CD8-positive, alpha-beta memory T cell (primary cell): ENCODE data around the gene TRERF1. TPM values are rescaled to one million over a fixed set of nuclear protein-coding genes. Genes with fewer than 3 reads are reported as not detected.
A peak's percentile ranks its signal among the peaks of the same experiment; 100 is the strongest.

Source experiments
- CTCF ChIA-PET: fragments of 350-600 bp; sonication (Branson Sonifier 250); formaldehyde crosslinking; loops from one replicate; lab custom pipeline; 2021; ENCODE audit warnings: antibody characterized with exemption; lab: Charles Lee
- POLR2A ChIA-PET: fragments of 350-600 bp; sonication (Branson Sonifier 250); formaldehyde crosslinking; loops from one replicate; lab custom pipeline; 2021; ENCODE audit warnings: antibody characterized with exemption; lab: Charles Lee
- DNase-seq, 5 donors: peaks; one replicate each; pipeline versions ENCODE4 v3.0.0 to v3.0.0-alpha.2; 2020 to 2022; ENCODE audit warnings: mixed read lengths in 1 of 5
- H3K27ac ChIP-seq: one replicate; pipeline ENCODE4 v1.7.0; 2013; ENCODE audit warnings: low read depth, mild to moderate bottlenecking, low read length, moderate library complexity
- H3K27me3 ChIP-seq: 2 replicates; pipeline ENCODE4 v1.7.0; 2013; ENCODE audit warnings: low read length, mild to moderate bottlenecking; ENCODE audit not compliant: insufficient read depth, poor library complexity, severe bottlenecking
- H3K36me3 ChIP-seq: 2 replicates; pipeline ENCODE4 v1.7.0; 2013; ENCODE audit warnings: mild to moderate bottlenecking, low read length, moderate library complexity; ENCODE audit not compliant: insufficient read depth
- H3K4me1 ChIP-seq: 2 replicates; pipeline ENCODE4 v1.7.0; 2013; ENCODE audit warnings: mild to moderate bottlenecking, low read length, moderate library complexity; ENCODE audit not compliant: insufficient read depth
- H3K4me3 ChIP-seq: 2 replicates; pipeline ENCODE4 v1.7.0; 2013; ENCODE audit warnings: mild to moderate bottlenecking, low read length
- H3K9me3 ChIP-seq: 2 replicates; pipeline ENCODE4 v1.7.0; 2013; ENCODE audit warnings: mild to moderate bottlenecking, low read length
- H3K27ac Mint-ChIP-seq, 8 donors: one replicate each; pipeline ENCODE4 v1.8.0; 2020 to 2021; ENCODE audit warnings: mixed read lengths in 8 of 8, mild to moderate bottlenecking in 6 of 8, inconsistent platforms in 3 of 8, moderate library complexity in 3 of 8
- H3K27me3 Mint-ChIP-seq, 2 donors: one replicate each; pipeline ENCODE4 v1.8.0; 2020 to 2021; ENCODE audit warnings: mixed read lengths in 2 of 2, mild to moderate bottlenecking in 1 of 2, moderate library complexity in 1 of 2
- H3K36me3 Mint-ChIP-seq, 3 donors: one replicate each; pipeline ENCODE4 v1.8.0; 2020 to 2021; ENCODE audit warnings: mixed read lengths in 3 of 3, inconsistent platforms in 1 of 3, mild to moderate bottlenecking in 1 of 3
- H3K4me1 Mint-ChIP-seq, 3 donors: one replicate each; pipeline ENCODE4 v1.8.0; 2020 to 2021; ENCODE audit warnings: mixed read lengths in 3 of 3, inconsistent platforms in 1 of 3, mild to moderate bottlenecking in 1 of 3
- H3K4me3 Mint-ChIP-seq, 7 donors: one replicate each; pipeline ENCODE4 v1.8.0; 2020 to 2021; ENCODE audit warnings: mixed read lengths in 7 of 7, mild to moderate bottlenecking in 6 of 7, moderate library complexity in 4 of 7, inconsistent platforms in 2 of 7
- H3K9me3 Mint-ChIP-seq, 5 donors: one replicate each; pipeline ENCODE4 v1.8.0; 2020 to 2022; ENCODE audit warnings: mixed read lengths in 5 of 5, mild to moderate bottlenecking in 3 of 5, moderate library complexity in 2 of 5, inconsistent platforms in 1 of 5
- polyA plus RNA-seq: library from polyadenylated mRNA; unstranded; fragments of 300-500 nt; fragmentation: Illumina TruSeq; gene quantifications from one replicate; pipeline ENCODE4 v1.2.3, GENCODE V29; 2021
- total RNA-seq, 2 experiments: library from RNA; stranded (reverse); gene quantifications; one replicate each; pipeline ENCODE4 v1.2.3, GENCODE V29; 2021

TRERF1 gene
- total and polyA plus RNA-seq, 3 experiments from 2014 or later, result 10.2 to 10.6 (median 10.3) TPM

DNA sequence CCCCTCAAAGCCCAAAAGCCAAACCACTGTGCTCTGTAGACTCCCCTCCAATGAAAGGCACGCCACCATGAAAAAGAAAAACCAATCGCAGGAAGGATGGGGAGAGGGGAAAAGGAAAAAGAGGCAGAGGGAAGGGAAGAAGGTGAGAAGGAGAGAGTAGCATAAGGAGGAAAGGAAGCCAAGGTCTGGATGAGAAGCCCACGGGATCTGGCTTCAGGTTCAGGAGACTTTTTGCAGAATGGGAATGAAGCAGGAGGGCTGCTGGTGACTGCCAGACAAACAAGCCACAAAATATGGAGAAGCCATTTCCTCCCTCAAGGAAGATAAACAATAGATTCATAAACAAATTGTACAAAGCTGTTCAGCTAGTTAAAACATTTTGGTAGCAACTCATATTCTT is 155.1 kb downstream of the TRERF1 start:
- Mint-ChIP-seq H3K27me3 (no peaks in the 10 kb centered on the region), H3K4me1 (peaks cover 59 to 77% (median 76%) of the 10 kb centered on the region in 3 donors), H3K27ac (peak overlapping the region in 7 of 8 donors; percentile 84 to 98 (median 87)), H3K4me3 (peak overlapping the region in 5 of 7 donors; percentile 29 to 82 (median 63)), H3K9me3 (no peaks in the 10 kb centered on the region), H3K36me3 (peaks cover 5 to 44% (median 9%) of the 10 kb centered on the region in 3 donors)
- H3K27me3 ChIP-seq, result no peaks in the 10 kb centered on the region
- no peak overlapping the region for H3K27ac ChIP-seq
- H3K36me3 ChIP-seq, result peaks cover 10% of the 10 kb centered on the region
- no peak for DNase-seq
- POLR2A ChIA-PET, result interaction anchor here (0.6 kb wide), 1 partner anchor 803 kb away, joined by 3 read pairs; no protein-coding TSS in a partner anchor
- H3K4me1 ChIP-seq, result peaks cover 54% of the 10 kb centered on the region
- no peak overlapping the region for H3K4me3 ChIP-seq
- H3K9me3 ChIP-seq, result no peaks in the 10 kb centered on the region
- CTCF ChIA-PET, result interaction anchor here (1.2 to 2.3 kb wide), 2 partner anchors 36 to 251 kb away, joined by 3 to 8 read pairs; no protein-coding TSS in a partner anchor

DNA sequence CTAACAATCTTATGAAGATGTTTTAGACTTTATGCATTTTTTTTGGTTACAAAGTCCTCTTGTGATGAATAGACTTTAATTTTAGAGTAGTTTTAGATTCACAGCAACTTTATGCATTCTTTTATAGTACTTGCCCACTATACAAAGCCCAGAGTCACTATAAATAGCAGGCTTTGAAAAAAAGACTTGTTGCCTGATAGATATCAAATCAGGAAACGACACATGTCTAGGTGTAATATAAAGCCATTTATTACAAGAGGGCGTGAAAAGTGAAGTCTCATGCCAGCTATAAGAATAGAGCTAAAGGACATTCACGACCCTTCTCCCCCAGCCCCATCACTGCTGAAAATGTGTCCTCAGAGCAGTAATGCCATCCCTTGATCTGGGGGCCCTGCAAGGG is 156.0 kb downstream of the TRERF1 start:
- peak overlapping the region; percentile 70 to 98 (median 86) for H3K27ac Mint-ChIP-seq
- no peaks in the 10 kb centered on the region for H3K9me3 Mint-ChIP-seq
- peaks cover 57 to 78% (median 75%) of the 10 kb centered on the region in 3 donors for H3K4me1 Mint-ChIP-seq
- H3K9me3 ChIP-seq, result no peaks in the 10 kb centered on the region
- no peak overlapping the region for H3K27ac ChIP-seq
- DNase-seq, result no peak
- ChIA-PET POLR2A (interaction anchor here (0.8 to 1.2 kb wide), 3 partner anchors 16 to 156 kb away, joined by 3 to 6 read pairs (median 4); partner anchors contain the start of gene TRERF1), CTCF (interaction anchor here (1.2 to 2.3 kb wide), 3 partner anchors 35 to 252 kb away, joined by 3 to 8 read pairs (median 4); no protein-coding TSS in a partner anchor)
- no peak overlapping the region for H3K4me3 ChIP-seq
- H3K4me3 Mint-ChIP-seq, result peak overlapping the region; percentile 41 to 82 (median 68)
- peaks cover 10% of the 10 kb centered on the region for H3K36me3 ChIP-seq
- no peaks in the 10 kb centered on the region for H3K27me3 ChIP-seq
- H3K4me1 ChIP-seq, result peaks cover 54% of the 10 kb centered on the region
- peaks cover 5 to 43% (median 9%) of the 10 kb centered on the region in 3 donors for H3K36me3 Mint-ChIP-seq
- no peaks in the 10 kb centered on the region for H3K27me3 Mint-ChIP-seq

DNA sequence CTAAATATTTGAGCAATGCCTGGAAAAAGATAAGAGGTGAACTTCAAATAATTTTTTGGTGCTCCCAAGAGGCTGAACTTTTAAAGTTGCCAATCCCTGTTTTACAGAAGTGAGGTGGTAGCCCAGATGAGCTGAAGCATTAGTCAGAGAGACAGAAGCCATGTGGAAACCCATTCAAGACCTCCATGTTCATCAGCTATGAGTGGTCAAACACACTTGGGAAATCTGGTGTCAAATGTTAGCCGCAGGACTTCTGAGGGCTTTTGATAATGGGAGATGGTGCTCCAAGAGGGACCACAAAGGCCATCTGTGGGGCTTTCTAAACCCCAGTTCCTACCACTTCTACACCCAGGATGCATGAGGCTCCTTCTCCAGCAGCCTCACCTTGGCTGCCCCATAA is 156.5 kb downstream of the TRERF1 start:
- Histone ChIP-seq H3K27ac (no peak overlapping the region), H3K9me3 (no peaks in the 10 kb centered on the region), H3K27me3 (no peaks in the 10 kb centered on the region), H3K4me1 (peaks cover 54% of the 10 kb centered on the region), H3K4me3 (no peak overlapping the region), H3K36me3 (peaks cover 7% of the 10 kb centered on the region)
- peak overlapping the region; percentile 70 to 98 (median 86) for H3K27ac Mint-ChIP-seq
- peaks cover 59 to 80% (median 78%) of the 10 kb centered on the region in 3 donors for H3K4me1 Mint-ChIP-seq
- ChIA-PET CTCF (interaction anchor here (1.2 to 2.3 kb wide), 3 partner anchors 34 to 252 kb away, joined by 3 to 8 read pairs (median 4); no protein-coding TSS in a partner anchor), POLR2A (interaction anchor here (0.5 to 1.2 kb wide), 4 partner anchors 16 to 252 kb away, joined by 3 to 6 read pairs (median 4); partner anchors contain the start of gene TRERF1)
- H3K36me3 Mint-ChIP-seq, result peaks cover 5 to 41% (median 9%) of the 10 kb centered on the region in 3 donors
- peak overlapping the region; percentile 41 to 82 (median 68) for H3K4me3 Mint-ChIP-seq
- no peak for DNase-seq
- no peaks in the 10 kb centered on the region for H3K9me3 Mint-ChIP-seq
- H3K27me3 Mint-ChIP-seq, result no peaks in the 10 kb centered on the region

DNA sequence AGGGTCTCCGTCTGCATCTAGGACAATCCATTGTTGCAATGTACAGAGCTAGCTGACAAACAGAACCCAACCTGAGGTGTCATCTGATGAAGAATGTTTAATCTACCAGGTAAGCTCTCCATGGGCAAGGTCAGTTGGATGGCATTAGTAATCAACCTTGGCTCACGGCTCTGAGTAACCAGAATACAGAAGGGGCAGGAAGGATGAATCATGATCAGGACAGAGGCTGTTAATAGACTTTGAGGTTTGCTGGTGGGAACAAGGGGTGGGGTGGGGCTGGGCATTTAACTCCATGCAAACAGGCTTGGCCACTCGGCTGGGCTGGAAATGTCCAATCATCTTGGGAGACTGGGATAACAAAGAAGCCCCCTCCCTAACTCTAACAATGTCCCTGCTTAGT is 157.0 kb downstream of the TRERF1 start:
- no peaks in the 10 kb centered on the region for H3K9me3 Mint-ChIP-seq
- H3K36me3 Mint-ChIP-seq, result peaks cover 6 to 41% (median 9%) of the 10 kb centered on the region in 3 donors
- CTCF ChIA-PET, result interaction anchor here (0.7 to 2.3 kb wide), 3 partner anchors 32 to 253 kb away, joined by 3 to 8 read pairs (median 4); no protein-coding TSS in a partner anchor

DNA sequence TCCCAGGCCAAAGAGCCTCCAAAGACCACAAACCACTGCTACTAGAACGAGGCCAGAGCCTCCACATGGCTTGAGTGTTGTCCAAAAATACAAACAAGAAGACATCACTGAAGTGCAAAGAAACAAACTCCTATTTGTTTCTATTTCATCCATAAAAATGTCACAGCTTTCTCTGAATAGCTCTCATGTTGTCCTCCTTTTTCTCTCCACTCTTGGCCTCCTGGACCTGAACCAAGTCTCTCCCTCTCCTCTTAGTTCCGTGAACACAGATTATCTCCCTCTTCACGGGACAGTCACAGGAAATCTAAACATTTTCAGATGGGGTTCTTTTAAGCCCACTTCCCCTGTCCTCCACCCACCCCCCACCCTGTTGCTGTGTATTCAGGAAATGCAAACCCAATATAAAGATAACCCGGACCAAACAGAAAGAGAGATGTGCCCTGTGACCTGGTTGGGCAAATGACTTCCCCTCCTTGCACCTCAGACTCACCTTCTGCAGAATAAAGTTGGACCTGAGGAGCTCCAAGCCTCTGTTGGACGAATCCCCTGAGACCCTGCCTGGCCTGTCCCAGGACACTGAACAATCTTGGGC is 158.2 kb downstream of the TRERF1 start:
- Histone ChIP-seq H3K27ac (no peak overlapping the region), H3K9me3 (no peaks in the 10 kb centered on the region), H3K36me3 (no peaks in the 10 kb centered on the region), H3K4me1 (peaks cover 54% of the 10 kb centered on the region), H3K4me3 (no peak overlapping the region), H3K27me3 (no peaks in the 10 kb centered on the region)
- CTCF ChIA-PET, result interaction anchor here (0.8 to 2.0 kb wide), 2 partner anchors 14 to 254 kb away, joined by 3 to 12 read pairs; no protein-coding TSS in a partner anchor
- peak in 1 of 5 donors; percentile 29 for DNase-seq
- POLR2A ChIA-PET, result interaction anchor here (0.5 to 1.1 kb wide), 3 partner anchors 16 to 215 kb away, joined by 3 to 5 read pairs (median 3); no protein-coding TSS in a partner anchor
- H3K27me3 Mint-ChIP-seq, result no peaks in the 10 kb centered on the region
- H3K4me3 Mint-ChIP-seq, result peak overlapping the region; percentile 72 to 87 (median 80)
- peak overlapping the region; percentile 89 to 98 (median 94) for H3K27ac Mint-ChIP-seq
- peaks cover 10 to 40% (median 15%) of the 10 kb centered on the region in 3 donors for H3K36me3 Mint-ChIP-seq
- peaks cover 70 to 85% (median 82%) of the 10 kb centered on the region in 3 donors for H3K4me1 Mint-ChIP-seq
- no peaks in the 10 kb centered on the region for H3K9me3 Mint-ChIP-seq

More for the DNA sequence above, 157.0 kb downstream of the TRERF1 start:
- no peaks in the 10 kb centered on the region for H3K27me3 ChIP-seq
- peak overlapping the region in 6 of 7 donors; percentile 41 to 82 (median 62) for H3K4me3 Mint-ChIP-seq
- H3K27me3 Mint-ChIP-seq, result no peaks in the 10 kb centered on the region
- no peak overlapping the region for H3K27ac ChIP-seq
- peak overlapping the region; percentile 84 to 98 (median 88) for H3K27ac Mint-ChIP-seq
- peaks cover 54% of the 10 kb centered on the region for H3K4me1 ChIP-seq
- H3K4me1 Mint-ChIP-seq, result peaks cover 63 to 82% (median 82%) of the 10 kb centered on the region in 3 donors
- no peak overlapping the region for H3K4me3 ChIP-seq
- no peak for DNase-seq
- peaks cover 3% of the 10 kb centered on the region for H3K36me3 ChIP-seq
- no peaks in the 10 kb centered on the region for H3K9me3 ChIP-seq
- POLR2A ChIA-PET, result interaction anchor here (0.5 to 1.2 kb wide), 2 partner anchors 157 to 253 kb away, joined by 3 to 4 read pairs; partner anchors contain the start of gene TRERF1

DNA sequence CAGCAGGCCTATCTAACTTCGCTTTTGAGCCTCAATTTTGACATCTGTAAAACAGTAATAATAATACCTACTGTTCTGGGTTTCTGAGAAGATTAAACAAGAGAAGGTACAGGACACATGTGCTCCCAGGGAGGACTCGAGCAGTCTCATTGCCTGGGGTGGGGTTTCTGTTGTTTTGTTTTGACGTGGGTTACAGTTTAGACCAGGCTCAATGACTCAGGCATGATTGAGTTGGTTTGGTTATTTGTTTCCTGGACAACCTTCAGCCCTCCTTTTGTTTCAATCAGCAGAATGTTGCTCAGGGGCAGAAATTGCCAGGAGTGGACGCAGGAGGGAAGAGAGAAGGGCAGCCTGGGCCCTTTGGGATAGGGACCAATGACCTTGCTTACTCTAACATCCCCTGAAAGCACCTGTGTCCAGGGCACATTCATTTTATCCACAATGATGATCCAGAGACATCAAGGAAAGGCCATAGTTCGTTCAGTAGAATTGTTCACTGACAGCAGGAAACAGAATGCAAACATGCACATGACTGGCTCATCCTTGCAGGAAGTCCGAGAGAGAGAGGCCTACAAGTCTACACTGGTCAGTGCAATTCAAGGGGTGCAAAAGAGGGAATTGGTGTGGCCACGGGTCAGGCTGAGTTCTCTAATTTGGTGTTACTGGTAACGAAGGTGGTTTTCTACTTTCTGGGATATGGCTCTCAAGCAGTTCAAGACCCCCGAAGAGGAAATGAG is 159.6 kb downstream of the TRERF1 start:
- Mint-ChIP-seq H3K4me1 (peaks cover 72 to 86% (median 83%) of the 10 kb centered on the region in 3 donors), H3K36me3 (peaks cover 16 to 39% (median 21%) of the 10 kb centered on the region in 3 donors), H3K27ac (peak overlapping the region; percentile 84 to 94 (median 87)), H3K4me3 (peak overlapping the region; percentile 41 to 78 (median 59)), H3K27me3 (no peaks in the 10 kb centered on the region), H3K9me3 (peaks cover 0 to 4% (median 1%) of the 10 kb centered on the region in 5 donors)
- ChIA-PET CTCF (interaction anchor here (0.8 to 2.0 kb wide), 2 partner anchors 13 to 256 kb away, joined by 3 to 12 read pairs; no protein-coding TSS in a partner anchor), POLR2A (interaction anchor here (0.6 kb wide), 1 partner anchor 14 kb away, joined by 3 read pairs; no protein-coding TSS in a partner anchor)
- no peaks in the 10 kb centered on the region for H3K36me3 ChIP-seq
- H3K27me3 ChIP-seq, result no peaks in the 10 kb centered on the region
- no peaks in the 10 kb centered on the region for H3K9me3 ChIP-seq
- H3K4me1 ChIP-seq, result peaks cover 52% of the 10 kb centered on the region
- no peak for DNase-seq
- H3K27ac ChIP-seq, result no peak overlapping the region
- H3K4me3 ChIP-seq, result no peak overlapping the region

DNA sequence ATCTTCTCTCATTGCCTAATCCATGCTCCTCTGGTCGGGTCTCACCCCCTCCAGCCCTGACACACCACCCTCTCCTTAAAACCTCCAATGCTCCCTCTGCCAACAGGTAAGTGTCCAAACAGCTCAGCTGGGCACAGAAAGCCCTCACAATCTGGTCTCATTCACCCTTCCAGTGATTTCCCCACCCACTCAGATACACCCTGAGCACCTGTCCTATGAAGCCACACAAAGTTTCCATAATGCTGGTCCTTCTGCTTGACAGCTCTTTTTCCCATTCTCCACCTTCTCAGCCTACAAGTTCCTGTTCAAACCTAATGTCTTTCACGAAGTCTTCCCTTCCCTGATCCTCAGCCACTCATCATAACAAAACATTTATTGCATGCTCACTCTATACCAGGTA is 164.0 kb downstream of the TRERF1 start:
- POLR2A ChIA-PET, result no interaction called here
- H3K9me3 ChIP-seq, result no peaks in the 10 kb centered on the region
- H3K27ac ChIP-seq, result no peak overlapping the region
- CTCF ChIA-PET, result interaction anchor here (0.6 kb wide), 1 partner anchor 127 kb away, joined by 3 read pairs; no protein-coding TSS in a partner anchor
- no peak overlapping the region for H3K4me3 Mint-ChIP-seq
- H3K36me3 Mint-ChIP-seq, result peaks cover 12 to 39% (median 19%) of the 10 kb centered on the region in 3 donors
- no peak for DNase-seq
- peak overlapping the region; percentile 18 to 96 (median 60) for H3K27ac Mint-ChIP-seq
- H3K4me1 ChIP-seq, result peaks cover 10% of the 10 kb centered on the region
- no peaks in the 10 kb centered on the region for H3K36me3 ChIP-seq
- no peaks in the 10 kb centered on the region for H3K27me3 ChIP-seq
- H3K9me3 Mint-ChIP-seq, result peaks cover 0 to 4% (median 1%) of the 10 kb centered on the region in 5 donors
- H3K4me1 Mint-ChIP-seq, result peaks cover 44 to 60% (median 59%) of the 10 kb centered on the region in 3 donors
- H3K4me3 ChIP-seq, result no peak overlapping the region
- no peaks in the 10 kb centered on the region for H3K27me3 Mint-ChIP-seq
